ENCODE data around the gene TNNI3K.

Gene TNNI3K

DNA sequence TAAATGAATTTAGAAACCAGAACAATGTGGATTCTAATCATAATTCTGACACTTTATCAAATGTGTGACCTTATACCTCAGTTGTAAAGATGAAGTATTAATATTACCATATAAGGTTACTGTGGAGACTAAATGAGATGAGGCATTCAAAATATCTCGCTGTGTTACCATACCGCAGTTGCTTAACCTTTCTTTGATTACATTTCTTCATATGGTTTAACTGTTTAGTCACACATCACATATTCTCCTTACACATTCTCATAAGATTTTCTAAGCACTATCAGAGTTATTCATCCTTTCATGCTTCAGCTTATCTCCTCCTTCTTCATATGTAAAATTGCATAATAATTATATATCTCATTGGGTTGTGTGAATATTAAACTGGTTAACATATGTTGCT, 188.3 kb downstream of the TNNI3K start:
- H3K9me3 ChIP-seq (ENCODE audit: control insufficient read depth, low read length): no peaks in the 10 kb centered on the region
- TF ChIP-seq, protein P1, sequence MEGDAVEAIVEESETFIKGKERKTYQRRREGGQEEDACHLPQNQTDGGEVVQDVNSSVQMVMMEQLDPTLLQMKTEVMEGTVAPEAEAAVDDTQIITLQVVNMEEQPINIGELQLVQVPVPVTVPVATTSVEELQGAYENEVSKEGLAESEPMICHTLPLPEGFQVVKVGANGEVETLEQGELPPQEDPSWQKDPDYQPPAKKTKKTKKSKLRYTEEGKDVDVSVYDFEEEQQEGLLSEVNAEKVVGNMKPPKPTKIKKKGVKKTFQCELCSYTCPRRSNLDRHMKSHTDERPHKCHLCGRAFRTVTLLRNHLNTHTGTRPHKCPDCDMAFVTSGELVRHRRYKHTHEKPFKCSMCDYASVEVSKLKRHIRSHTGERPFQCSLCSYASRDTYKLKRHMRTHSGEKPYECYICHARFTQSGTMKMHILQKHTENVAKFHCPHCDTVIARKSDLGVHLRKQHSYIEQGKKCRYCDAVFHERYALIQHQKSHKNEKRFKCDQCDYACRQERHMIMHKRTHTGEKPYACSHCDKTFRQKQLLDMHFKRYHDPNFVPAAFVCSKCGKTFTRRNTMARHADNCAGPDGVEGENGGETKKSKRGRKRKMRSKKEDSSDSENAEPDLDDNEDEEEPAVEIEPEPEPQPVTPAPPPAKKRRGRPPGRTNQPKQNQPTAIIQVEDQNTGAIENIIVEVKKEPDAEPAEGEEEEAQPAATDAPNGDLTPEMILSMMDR (IDR thresholded peaks at IDR 0.05): no peak
- H3K27me3 ChIP-seq (ENCODE audit: control insufficient read depth, insufficient read depth, low read length): no peaks in the 10 kb centered on the region

GRCh38 chr1:74425676-74426075, 190.5 kb downstream of the TNNI3K start:
- Histone ChIP-seq H3K27ac (no peak overlapping the region), H2AFZ (no peak overlapping the region), H3K4me1 (no peaks in the 10 kb centered on the region), H3K4me2 (ENCODE audit: low read length) (no peak overlapping the region), H3K79me2 (no peaks in the 10 kb centered on the region), H3K4me3 (ENCODE audit: low read depth, low read length) (no peak overlapping the region), H3K9me3 (ENCODE audit: control insufficient read depth, low read length) (no peaks in the 10 kb centered on the region), H3K36me3 (ENCODE audit: control insufficient read depth, insufficient read depth, low read length) (no peaks in the 10 kb centered on the region), H3K27me3 (ENCODE audit: control insufficient read depth, insufficient read depth, low read length) (no peaks in the 10 kb centered on the region), H3K9ac (no peak overlapping the region)
- TF ChIP-seq, protein P1 (IDR thresholded peaks at IDR 0.05): no peak

More for the DNA sequence above, 188.3 kb downstream of the TNNI3K start:
- Histone ChIP-seq H3K36me3 (ENCODE audit: control insufficient read depth, insufficient read depth, low read length) (no peaks in the 10 kb centered on the region), H3K79me2 (no peaks in the 10 kb centered on the region), H3K4me1 (no peaks in the 10 kb centered on the region), H3K27ac (no peak overlapping the region), H3K4me3 (ENCODE audit: low read depth, low read length) (no peak overlapping the region), H3K9ac (no peak overlapping the region), H2AFZ (no peak overlapping the region), H3K4me2 (ENCODE audit: low read length) (no peak overlapping the region)

DNA sequence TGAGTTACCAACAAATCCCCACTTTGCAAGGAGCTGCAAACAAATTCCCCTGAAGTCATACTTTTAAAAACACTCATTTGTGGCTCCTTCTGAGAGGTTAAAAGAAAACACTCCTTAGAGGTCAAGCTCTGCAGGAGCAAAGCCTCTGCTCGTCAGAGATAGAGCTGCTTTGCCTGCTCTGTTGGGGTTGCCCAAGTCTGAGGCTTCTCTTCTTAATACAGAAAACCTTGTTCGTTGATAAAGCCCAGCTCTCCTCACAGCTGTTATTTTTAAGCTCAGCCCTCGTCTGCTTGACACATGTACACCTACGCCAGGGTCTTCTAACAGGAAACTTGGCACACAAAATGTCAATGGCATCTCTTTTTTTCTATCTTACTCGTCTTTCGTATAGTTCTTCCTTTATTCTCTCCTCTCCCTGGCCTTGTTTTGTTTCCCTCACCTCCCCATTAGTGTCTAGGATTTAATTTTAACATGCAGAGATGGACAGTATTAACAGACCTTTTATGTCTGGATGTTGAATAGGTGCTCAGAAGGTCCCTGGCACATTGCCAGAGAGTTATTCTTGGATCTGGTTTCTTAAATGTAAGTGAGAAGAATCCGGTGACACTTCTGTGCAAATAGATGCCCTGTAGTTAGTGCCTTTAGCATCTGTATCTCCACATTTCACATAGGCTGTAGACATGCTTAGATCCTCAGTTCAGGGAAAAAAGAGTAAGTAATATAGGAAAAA, 191.2 kb downstream of the TNNI3K start:
- TF ChIP-seq, protein P1 (IDR thresholded peaks at IDR 0.05): no peak
- no peak overlapping the region for H3K9ac ChIP-seq
- no peaks in the 10 kb centered on the region for H3K27me3 ChIP-seq (ENCODE audit: control insufficient read depth, insufficient read depth, low read length)
- no peak overlapping the region for H3K4me3 ChIP-seq (ENCODE audit: low read depth, low read length)
- no peaks in the 10 kb centered on the region for H3K4me1 ChIP-seq
- no peak overlapping the region for H3K4me2 ChIP-seq (ENCODE audit: low read length)
- no peaks in the 10 kb centered on the region for H3K9me3 ChIP-seq (ENCODE audit: control insufficient read depth, low read length)
- no peak overlapping the region for H3K27ac ChIP-seq
- no peaks in the 10 kb centered on the region for H3K79me2 ChIP-seq
- H2AFZ ChIP-seq: no peak overlapping the region
- H3K36me3 ChIP-seq (ENCODE audit: control insufficient read depth, insufficient read depth, low read length): no peaks in the 10 kb centered on the region

- no peak overlapping the region for H2AFZ ChIP-seq
- H3K9ac ChIP-seq: no peak overlapping the region
- H3K27ac ChIP-seq: no peak overlapping the region
- TF ChIP-seq, protein P1 (IDR thresholded peaks at IDR 0.05): no peak
- H3K9me3 ChIP-seq (ENCODE audit: control insufficient read depth, low read length): no peaks in the 10 kb centered on the region
- H3K36me3 ChIP-seq (ENCODE audit: control insufficient read depth, insufficient read depth, low read length): no peaks in the 10 kb centered on the region
- H3K79me2 ChIP-seq: no peaks in the 10 kb centered on the region
- no peaks in the 10 kb centered on the region for H3K27me3 ChIP-seq (ENCODE audit: control insufficient read depth, insufficient read depth, low read length)
- H3K4me3 ChIP-seq (ENCODE audit: low read depth, low read length): no peak overlapping the region
- H3K4me2 ChIP-seq (ENCODE audit: low read length): no peak overlapping the region
- no peaks in the 10 kb centered on the region for H3K4me1 ChIP-seq
Measured at GRCh38 chr1:74427681-74428080, 192.5 kb downstream of the TNNI3K start.

GRCh38 chr1:74429580-74429979, 194.4 kb downstream of the TNNI3K start:
- H3K79me2 ChIP-seq: no peaks in the 10 kb centered on the region
- no peak overlapping the region for H3K27ac ChIP-seq
- H3K9ac ChIP-seq: no peak overlapping the region
- TF ChIP-seq, protein P1 (IDR thresholded peaks at IDR 0.05): no peak
- H3K27me3 ChIP-seq (ENCODE audit: control insufficient read depth, insufficient read depth, low read length): no peaks in the 10 kb centered on the region
- no peaks in the 10 kb centered on the region for H3K4me1 ChIP-seq
- H3K4me2 ChIP-seq (ENCODE audit: low read length): no peak overlapping the region
- H3K4me3 ChIP-seq (ENCODE audit: low read depth, low read length): no peak overlapping the region
- H3K36me3 ChIP-seq (ENCODE audit: control insufficient read depth, insufficient read depth, low read length): no peaks in the 10 kb centered on the region
- H3K9me3 ChIP-seq (ENCODE audit: control insufficient read depth, low read length): no peaks in the 10 kb centered on the region
- H2AFZ ChIP-seq: no peak overlapping the region
